ENCODE results near the gene ELL. TPM values are rescaled to one million over a fixed set of nuclear protein-coding genes. Genes with fewer than 3 reads are reported as not detected.

The ELL gene
- total and polyA plus RNA-seq, 9 of the 15 experiments (the other 6 are each of a cell fraction or from before 2014, with no cell fraction given), result 0.24 to 22.5 (median 4.1) TPM

- 0 out of 2 replicates have a peak, but pooled peaks have one; percentile 9 for TF ChIP-seq REST (IDR thresholded peaks at IDR 0.05; ENCODE audit: borderline replicate concordance)
- TF ChIP-seq REST (CRISPR knock-in tag; IDR thresholded peaks at IDR 0.05; ENCODE audit: low read depth), result no peak
- no peak for TF ChIP-seq TAF15 (IDR thresholded peaks at IDR 0.05; ENCODE audit: low read depth, low read length)
- no peak for TF ChIP-seq ZBTB11 (CRISPR knock-in tag; IDR thresholded peaks at IDR 0.05)
- no peak for TF ChIP-seq RBM15 (IDR thresholded peaks at IDR 0.05; ENCODE audit: insufficient read depth, low read length)
- TF ChIP-seq ZBTB33 (CRISPR knock-in tag; IDR thresholded peaks at IDR 0.05), result peak; percentile 54; the same call in 1 of the 2 replicates
- 0 out of 2 replicates have a peak, but pooled peaks have one; percentile 5 for TF ChIP-seq SMAD4 (CRISPR knock-in tag; conservative IDR thresholded peaks at IDR 0.05)
- no peak for TF ChIP-seq EP300 (IDR thresholded peaks at IDR 0.05; ENCODE audit: low read length)
- TF ChIP-seq ZBTB1 (CRISPR knock-in tag; IDR thresholded peaks at IDR 0.05; ENCODE audit: borderline replicate concordance, low read depth), result no peak
- 0 out of 2 replicates have a peak, but pooled peaks have one; percentile 16 for TF ChIP-seq CBX5 (IDR thresholded peaks at IDR 0.05; ENCODE audit: borderline replicate concordance, low read depth)
Observed at GRCh38 chr19:18396471-18397241, 125.2 kb downstream of the ELL start (continued).
